H1 (cell line): Measurements from ENCODE around the gene TAB3. TPM values are rescaled to one million over a fixed set of nuclear protein-coding genes. Genes with fewer than 3 reads are reported as not detected.

Experiments used
- CTCF ChIA-PET: fragments of 300-600 bp; sonication (Branson Sonifier 250); formaldehyde crosslinking; loops from one replicate; lab custom pipeline; 2021; ENCODE audit not compliant: partially characterized antibody; lab: Charles Lee
- POLR2A ChIA-PET: fragments of 300-600 bp; sonication (Branson Sonifier 250); formaldehyde crosslinking; loops from one replicate; lab custom pipeline; 2021; ENCODE audit warnings: inconsistent platforms; ENCODE audit not compliant: partially characterized antibody; lab: Charles Lee
- DNase-seq, 2 experiments: peaks; one replicate each; pipeline versions ENCODE4 v3.0.0 to v3.0.0-alpha.2; 2010 to 2022; ENCODE audit warnings: low spot score in 2 of 2, low read depth in 1 of 2, mixed read lengths in 1 of 2
- FAIRE-seq: peaks from 2 replicates; lab custom pipeline; 2011; peaks lifted over from hg19 to GRCh38; lab: Jason Lieb, UNC
- H2AFZ ChIP-seq: 2 replicates; pipeline ENCODE4 v1.8.1; 2012; ENCODE audit warnings: low read length, inconsistent platforms
- H2AK5ac ChIP-seq: 2 replicates; pipeline ENCODE4 v1.6.1; 2013; ENCODE audit warnings: low read depth, low read length
- H2BK120ac ChIP-seq: replicated peaks from 2 replicates; pipeline ENCODE3; 2013; ENCODE audit warnings: low read depth, low read length, inconsistent platforms
- H2BK12ac ChIP-seq: 2 replicates; pipeline ENCODE4 v1.6.1; 2013; ENCODE audit warnings: low read depth, low read length
- H2BK15ac ChIP-seq: 2 replicates; pipeline ENCODE4 v1.6.1; 2013; ENCODE audit warnings: low read length
- H2BK20ac ChIP-seq: 2 replicates; pipeline ENCODE4 v1.6.1; 2013; ENCODE audit warnings: low read length
- H2BK5ac ChIP-seq: 2 replicates; pipeline ENCODE4 v1.6.1; 2013; ENCODE audit warnings: low read depth, low read length
- H3K14ac ChIP-seq: 2 replicates; pipeline ENCODE4 v1.6.1; 2013; ENCODE audit warnings: inconsistent platforms; ENCODE audit not compliant: insufficient read length
- H3K18ac ChIP-seq: 2 replicates; pipeline ENCODE4 v1.6.1; 2013; ENCODE audit warnings: low read length; ENCODE audit errors: extremely low read depth
- H3K23ac ChIP-seq: 2 replicates; pipeline ENCODE4 v1.6.1; 2013; ENCODE audit warnings: inconsistent platforms; ENCODE audit not compliant: insufficient read length
- H3K23me2 ChIP-seq: 2 replicates; pipeline ENCODE4 v1.6.1; 2013; ENCODE audit warnings: low read depth, low read length
- H3K27ac ChIP-seq: 2 replicates; pipeline ENCODE4 v1.6.1; 2011; ENCODE audit warnings: low read depth, low read length, inconsistent platforms
- H3K27me3 ChIP-seq, 4 experiments: replicated peaks in 1 of 4; 1 replicate in 1 of 4; 2 replicates in 3 of 4; pipeline versions ENCODE4 v1.6.1 to v1.8.1; 2011 to 2013; ENCODE audit warnings: low read length in 3 of 4, mild to moderate bottlenecking in 3 of 4, inconsistent platforms in 2 of 4, mixed read lengths in 2 of 4, moderate library complexity in 1 of 4; ENCODE audit not compliant: control insufficient read depth in 3 of 4, insufficient read depth in 3 of 4; ENCODE audit errors: extremely low read depth in 1 of 4
- H3K36me3 ChIP-seq, 4 experiments: 2 replicates each; pipeline versions ENCODE4 v1.6.1 to v1.8.1; 2011 to 2013; ENCODE audit warnings: mild to moderate bottlenecking in 4 of 4, low read length in 3 of 4, moderate library complexity in 2 of 4, control low read depth in 1 of 4, inconsistent platforms in 1 of 4; ENCODE audit not compliant: insufficient read depth in 4 of 4, control insufficient read depth in 2 of 4
- H3K4ac ChIP-seq: replicated peaks from 2 replicates; pipeline ENCODE3; 2013; ENCODE audit warnings: low read length, low read depth, mixed read lengths, inconsistent platforms; ENCODE audit not compliant: insufficient read length
- H3K4me1 ChIP-seq, 4 experiments: replicated peaks in 1 of 4; 1 replicate in 1 of 4; 2 replicates in 3 of 4; pipeline versions ENCODE4 v1.6.1 to v1.8.1; 2011 to 2013; ENCODE audit warnings: low read length in 3 of 4, inconsistent platforms in 2 of 4, mixed read lengths in 1 of 4; ENCODE audit not compliant: insufficient read depth in 4 of 4, control insufficient read depth in 3 of 4
- H3K4me2 ChIP-seq, 2 experiments: 2 replicates each; pipeline versions ENCODE4 v1.6.1 to v1.8.1; 2011 to 2013; ENCODE audit warnings: low read depth in 2 of 2, low read length in 2 of 2, control low read depth in 1 of 2, inconsistent platforms in 1 of 2, mild to moderate bottlenecking in 1 of 2; ENCODE audit not compliant: insufficient read depth in 1 of 2
- H3K4me3 ChIP-seq, 4 experiments: fragments of 200-600, 300-600 bp in 1 of 4; sonication (generic), shearing (Covaris generic), sonication (Bioruptor Twin) in 1 of 4; 2 replicates each; pipeline versions ENCODE4 v1.5.1 to v1.8.1; 2011 to 2016; ENCODE audit warnings: low read length in 4 of 4, low read depth in 3 of 4, control low read depth in 2 of 4, inconsistent platforms in 2 of 4, mild to moderate bottlenecking in 2 of 4, mixed read lengths in 1 of 4, moderate library complexity in 1 of 4; ENCODE audit not compliant: insufficient read depth in 2 of 4; ENCODE audit errors: extremely low read depth in 1 of 4
- H3K56ac ChIP-seq: replicated peaks from 2 replicates; pipeline ENCODE3; 2013; ENCODE audit warnings: low read depth, mild to moderate bottlenecking, mixed read lengths, low read length, inconsistent platforms; ENCODE audit not compliant: insufficient read length
- H3K79me1 ChIP-seq: 2 replicates; pipeline ENCODE4 v1.6.1; 2013; ENCODE audit warnings: low read depth, low read length, control low read depth
- H3K79me2 ChIP-seq, 2 experiments: 2 replicates each; pipeline versions ENCODE4 v1.6.1 to v1.8.1; 2012 to 2013; ENCODE audit warnings: low read length in 2 of 2, mild to moderate bottlenecking in 2 of 2, inconsistent platforms in 1 of 2; ENCODE audit not compliant: insufficient read depth in 2 of 2, control insufficient read depth in 1 of 2
- H3K9ac ChIP-seq, 4 experiments: replicated peaks in 1 of 4; 1 replicate in 1 of 4; 2 replicates in 3 of 4; pipeline versions ENCODE4 v1.6.1 to v1.8.1; 2011 to 2013; ENCODE audit warnings: low read depth in 3 of 4, low read length in 3 of 4, control low read depth in 2 of 4, mild to moderate bottlenecking in 2 of 4, moderate library complexity in 2 of 4, inconsistent platforms in 1 of 4; ENCODE audit errors: extremely low read depth in 1 of 4
- H3K9me3 ChIP-seq, 2 experiments: 2 replicates each; pipeline versions ENCODE4 v1.6.1 to v1.8.1; 2012 to 2013; ENCODE audit warnings: mild to moderate bottlenecking in 2 of 2, moderate library complexity in 2 of 2, control low read depth in 1 of 2, inconsistent platforms in 1 of 2, low read depth in 1 of 2, low read length in 1 of 2, mixed read lengths in 1 of 2; ENCODE audit not compliant: insufficient read depth in 2 of 2
- H4K20me1 ChIP-seq, 2 experiments: replicated peaks in 1 of 2; 2 replicates each; pipeline versions ENCODE3 to v1.8.1; 2011 to 2013; ENCODE audit warnings: inconsistent platforms in 2 of 2, low read length in 2 of 2, mild to moderate bottlenecking in 1 of 2; ENCODE audit not compliant: insufficient read depth in 2 of 2, control insufficient read depth in 1 of 2
- H4K5ac ChIP-seq: 2 replicates; pipeline ENCODE4 v1.6.1; 2013; ENCODE audit warnings: low read length, low read depth, mixed read lengths, inconsistent platforms; ENCODE audit not compliant: insufficient read length
- H4K8ac ChIP-seq: 2 replicates; pipeline ENCODE4 v1.8.0; 2013; ENCODE audit warnings: mild to moderate bottlenecking, moderate library complexity, low read length, inconsistent platforms; ENCODE audit not compliant: insufficient read depth; ENCODE audit errors: extremely low read depth
- H4K91ac ChIP-seq: replicated peaks from 2 replicates; pipeline ENCODE3; 2013; ENCODE audit warnings: low read length, mixed read lengths, inconsistent platforms; ENCODE audit not compliant: insufficient read length
- CREB1 ChIP-seq: IDR thresholded peaks from 2 replicates; pipeline ENCODE4 v1.6.1; 2012; ENCODE audit warnings: inconsistent platforms
- KDM5A ChIP-seq: fragments of 200-600 bp; IDR thresholded peaks from 2 replicates; pipeline ENCODE4 v1.7.1; 2012; ENCODE audit warnings: mild to moderate bottlenecking, low read length, inconsistent platforms, mixed read lengths
- SIX5 ChIP-seq: IDR thresholded peaks from 2 replicates; pipeline ENCODE4 v1.6.1; 2011; ENCODE audit warnings: mild to moderate bottlenecking, low read depth, low read length
- WGBS, 2 experiments: shearing (Covaris generic) in 1 of 2; methylation state at CpG; one replicate each; pipeline versions ENCODE4 v1.1.6 to v1.1.7; 2013 to 2015; ENCODE audit warnings: low lambda C conversion rate in 2 of 2, mixed read lengths in 2 of 2, inconsistent platforms in 1 of 2, low coverage in 1 of 2, missing lambda C conversion rate in 1 of 2; ENCODE audit not compliant: insufficient replicate concordance in 2 of 2, insufficient coverage in 1 of 2, insufficient read length in 1 of 2; ENCODE audit errors: extremely low coverage in 1 of 2, missing lambda C conversion rate in 1 of 2; 5-methylcytosine and 5-hydroxymethylcytosine counted together
- polyA plus RNA-seq, 7 experiments: library from polyadenylated mRNA; depleted of rRNA in 3 of 7; stranded (reverse) in 5 of 7; unstranded in 2 of 7; fragments of >200 nt in 5 of 7; fragments of 200-250 nt in 2 of 7; gene quantifications; 1 replicate in 5 of 7; 2 replicates in 1 of 7; 4 replicates in 1 of 7; pipeline versions ENCODE4 v1.2.1 to v1.2.3, GENCODE V29; 2011 to 2013; ENCODE audit warnings: missing spikeins in 2 of 7, mixed read lengths in 2 of 7
- total RNA-seq: library from RNA; stranded (reverse); fragmentation: NEBNext Ultra II Directional; extraction: Animal tissue kit (Norgen Biotek cat#: 25700); gene quantifications from 2 replicates; pipeline ENCODE4 v1.2.1, GENCODE V29; 2021

Gene TAB3
- total and polyA plus RNA-seq, 2 of the 8 experiments (the other 6 are each of a cell fraction or from before 2014, with no cell fraction given) = 12.7 to 12.9 TPM

- no peak for DNase-seq
- Histone ChIP-seq H2BK20ac (no peak overlapping the region), H3K4me3 (no peak overlapping the region), H2AFZ (no peak overlapping the region), H3K23me2 (no peaks in the 10 kb centered on the region), H2BK120ac (no peak overlapping the region), H2BK5ac (no peak overlapping the region), H3K56ac (no peak overlapping the region), H2BK15ac (no peak overlapping the region), H3K4me1 (no peaks in the 10 kb centered on the region), H3K27ac (no peak overlapping the region), H3K9ac (no peak overlapping the region), H4K8ac (no peak overlapping the region), H2BK12ac (no peak overlapping the region), H3K18ac (no peak overlapping the region), H3K27me3 (no peaks in the 10 kb centered on the region), H4K5ac (no peak overlapping the region), H3K36me3 (no peaks in the 10 kb centered on the region), H4K20me1 (no peaks in the 10 kb centered on the region), H3K79me2 (peaks cover 0 to 30% of the 10 kb centered on the region in 2 experiments; a peak in 2 of 4 replicates), H3K4me2 (no peak overlapping the region), H3K79me1 (no peaks in the 10 kb centered on the region), H3K14ac (no peak overlapping the region), H3K4ac (no peak overlapping the region), H4K91ac (no peak overlapping the region), H3K23ac (no peak overlapping the region), H3K9me3 (no peaks in the 10 kb centered on the region), H2AK5ac (no peak overlapping the region)
- no peak for FAIRE-seq
- ChIA-PET POLR2A (no interaction called here), CTCF (interaction anchor here (1.6 to 2.9 kb wide), 2 partner anchors 10 to 11 kb away, joined by 5 to 9 read pairs; no protein-coding TSS in a partner anchor)
- no peak for TF ChIP-seq KDM5A
- no peak for TF ChIP-seq SIX5
- TF ChIP-seq CREB1 = no peak
- 86% methylated on average over 3 of the region's 3 CpGs; no CpG with 5 or more reads in 1 of the 2 experiments for WGBS, 2 experiments
Observed at GRCh38 chrX:30875957-30876356, 13.1 kb downstream of the TAB3 start.
